GM23248 (cell line): Measurements from ENCODE around the gene KIF25.
"Not testable (repeated sequence)": the region's sequence is repeated elsewhere in the genome, so short reads cannot be mapped to it uniquely, and the experiment has no call there.

Experiments used
- EZH2 ChIP-seq: fragments of 200-600 bp; sonication (generic); IDR thresholded peaks from 2 replicates; pipeline ENCODE4 v1.6.1; 2018; ENCODE audit warnings: antibody characterized with exemption, mild to moderate bottlenecking; ENCODE audit not compliant: insufficient read depth, poor library complexity, severe bottlenecking
- EZH2phosphoT487 ChIP-seq: fragments of 200-600 bp; sonication (generic); IDR thresholded peaks from 2 replicates; pipeline ENCODE4 v1.6.1; 2018; ENCODE audit warnings: antibody characterized with exemption, moderate library complexity, mild to moderate bottlenecking, low read depth; ENCODE audit not compliant: insufficient read depth

DNA sequence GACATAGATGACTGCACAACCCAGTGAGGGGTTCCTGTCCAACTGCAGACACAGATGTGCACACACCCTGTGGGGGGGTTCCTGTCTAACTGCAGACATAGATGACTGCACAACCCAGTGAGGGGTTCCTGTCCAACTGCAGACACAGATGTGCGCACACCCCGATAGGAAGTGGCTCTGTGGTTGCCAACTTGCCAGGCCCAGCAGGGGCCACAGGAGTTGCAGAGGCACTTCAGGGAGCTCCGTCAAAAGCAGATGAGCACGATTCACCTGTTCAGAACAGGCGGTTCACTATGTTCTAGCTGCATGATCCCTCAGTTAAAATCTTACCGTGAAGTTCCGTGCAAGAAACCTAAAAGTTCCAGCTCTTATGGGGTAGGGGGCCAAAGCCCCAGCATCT lies 79.9 kb downstream of the KIF25 start:
- not testable (repeated sequence) for TF ChIP-seq EZH2, EZH2phosphoT487
